Measurements from ENCODE around the gene CNPY2.

Gene CNPY2

GRCh38 chr12:56321027-56321426 is 5.2 kb upstream of the CNPY2 start:
- no peak for DNase-seq (ENCODE audit: low read depth)
- H3K4me3 ChIP-seq (ENCODE audit: low read depth, low read length), result no peak overlapping the region
- TF ChIP-seq, protein P1, sequence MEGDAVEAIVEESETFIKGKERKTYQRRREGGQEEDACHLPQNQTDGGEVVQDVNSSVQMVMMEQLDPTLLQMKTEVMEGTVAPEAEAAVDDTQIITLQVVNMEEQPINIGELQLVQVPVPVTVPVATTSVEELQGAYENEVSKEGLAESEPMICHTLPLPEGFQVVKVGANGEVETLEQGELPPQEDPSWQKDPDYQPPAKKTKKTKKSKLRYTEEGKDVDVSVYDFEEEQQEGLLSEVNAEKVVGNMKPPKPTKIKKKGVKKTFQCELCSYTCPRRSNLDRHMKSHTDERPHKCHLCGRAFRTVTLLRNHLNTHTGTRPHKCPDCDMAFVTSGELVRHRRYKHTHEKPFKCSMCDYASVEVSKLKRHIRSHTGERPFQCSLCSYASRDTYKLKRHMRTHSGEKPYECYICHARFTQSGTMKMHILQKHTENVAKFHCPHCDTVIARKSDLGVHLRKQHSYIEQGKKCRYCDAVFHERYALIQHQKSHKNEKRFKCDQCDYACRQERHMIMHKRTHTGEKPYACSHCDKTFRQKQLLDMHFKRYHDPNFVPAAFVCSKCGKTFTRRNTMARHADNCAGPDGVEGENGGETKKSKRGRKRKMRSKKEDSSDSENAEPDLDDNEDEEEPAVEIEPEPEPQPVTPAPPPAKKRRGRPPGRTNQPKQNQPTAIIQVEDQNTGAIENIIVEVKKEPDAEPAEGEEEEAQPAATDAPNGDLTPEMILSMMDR (conservative IDR thresholded peaks at IDR 0.05; ENCODE audit: low read depth, low read length), result no peak

- H3K4me3 ChIP-seq (ENCODE audit: low read depth, low read length), result no peak overlapping the region
- DNase-seq (ENCODE audit: low read depth), result no peak
- TF ChIP-seq, protein P1 (conservative IDR thresholded peaks at IDR 0.05; ENCODE audit: low read depth, low read length), result no peak
These were observed 1.9 kb upstream of the CNPY2 start for GRCh38 chr12:56317675-56318074.

DNA sequence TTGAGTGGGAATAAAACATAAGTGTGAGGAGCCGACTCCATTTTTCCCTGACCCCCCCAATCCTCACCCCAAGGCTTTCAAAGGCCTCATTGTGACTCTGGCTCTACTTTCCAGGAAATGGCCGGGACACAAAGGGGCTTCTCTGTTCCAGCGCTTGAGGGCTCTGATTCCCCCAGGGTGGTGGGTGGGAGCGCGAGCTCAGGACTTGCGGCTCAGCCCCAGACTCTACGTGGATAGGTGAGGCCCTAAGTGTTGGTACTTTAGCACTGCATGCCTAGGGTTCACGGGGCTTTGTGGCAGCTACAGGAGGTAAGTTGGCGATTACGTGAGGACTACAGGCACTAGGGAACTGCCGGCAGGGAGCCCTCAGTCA is 553 bp downstream of the CNPY2 start:
- TF ChIP-seq, protein P1 (conservative IDR thresholded peaks at IDR 0.05; ENCODE audit: low read depth, low read length), result no peak
- H3K4me3 ChIP-seq (ENCODE audit: low read depth, low read length), result peak overlapping the region; percentile 97
- DNase-seq (ENCODE audit: low read depth), result no peak

GRCh38 chr12:56311003-56311402 is 4.8 kb downstream of the CNPY2 start:
- DNase-seq (ENCODE audit: low read depth), result no peak
- TF ChIP-seq, protein P1 (conservative IDR thresholded peaks at IDR 0.05; ENCODE audit: low read depth, low read length), result no peak
- H3K4me3 ChIP-seq (ENCODE audit: low read depth, low read length), result no peak overlapping the region

DNA sequence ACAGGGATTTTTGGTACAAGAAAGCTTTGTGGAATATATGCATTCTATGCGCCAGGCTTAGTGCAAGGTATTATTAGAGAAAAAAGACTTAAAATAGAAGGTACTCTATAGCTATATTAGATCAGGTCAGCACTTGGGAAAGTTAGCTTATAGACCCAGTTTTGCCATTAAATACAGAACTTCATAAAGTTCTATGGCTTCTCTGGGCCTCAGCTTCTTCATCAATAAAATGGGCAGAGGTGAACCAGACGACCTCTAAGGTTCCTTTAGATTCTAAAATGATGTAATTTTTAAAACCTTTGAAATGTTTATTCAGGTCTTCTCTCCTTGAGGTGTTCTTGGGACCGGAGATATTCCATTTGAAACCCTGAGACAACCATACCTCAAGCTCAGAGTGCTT is 7.1 kb downstream of the CNPY2 start:
- TF ChIP-seq, protein P1 (conservative IDR thresholded peaks at IDR 0.05; ENCODE audit: low read depth, low read length), result no peak
- no peak overlapping the region for H3K4me3 ChIP-seq (ENCODE audit: low read depth, low read length)
- no peak for DNase-seq (ENCODE audit: low read depth)

- TF ChIP-seq, protein P1 (conservative IDR thresholded peaks at IDR 0.05; ENCODE audit: low read depth, low read length), result no peak
- no peak overlapping the region for H3K4me3 ChIP-seq (ENCODE audit: low read depth, low read length)
- no peak for DNase-seq (ENCODE audit: low read depth)
These were observed 8.4 kb downstream of the CNPY2 start for GRCh38 chr12:56307221-56307965.
